ENCODE data around the gene PEX6. TPM values are rescaled to one million over a fixed set of nuclear protein-coding genes. Genes with fewer than 3 reads are reported as not detected.

The PEX6 gene
- total RNA-seq, 1 experiment from 2014 or later = 15.6 TPM

DNA sequence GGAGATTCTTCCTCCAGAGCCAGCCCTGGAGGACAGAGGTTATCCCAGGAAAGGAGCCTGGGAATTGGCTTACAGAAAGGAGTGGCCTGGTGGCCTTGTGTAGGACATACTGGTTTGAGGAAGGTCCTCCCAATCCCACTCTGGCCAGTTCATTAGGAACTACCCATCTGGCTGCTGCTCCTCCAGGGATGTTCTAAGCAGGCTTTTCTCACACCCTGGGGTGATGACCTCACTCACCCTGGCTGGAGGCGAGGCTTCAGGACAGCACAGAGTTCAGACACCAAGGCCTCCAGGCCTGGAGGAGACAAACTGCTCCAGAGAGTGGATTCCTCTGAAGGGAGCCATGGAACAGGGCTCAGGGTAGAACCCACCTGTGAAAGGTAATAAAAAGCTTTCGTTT lies 9.6 kb downstream of the PEX6 start:
- DNase-seq = no peak
- no peak overlapping the region for H2BK120ac ChIP-seq (ENCODE audit: low read depth, low read length, poor library complexity, severe bottlenecking)
- H2BK5ac ChIP-seq (ENCODE audit: insufficient read length, low read length) = no peak overlapping the region
- no peak overlapping the region for H3K9ac ChIP-seq (ENCODE audit: extremely low read depth, insufficient read length, low read length)
- H3K4ac ChIP-seq (ENCODE audit: low read depth, low read length) = no peak overlapping the region
- H3K4me3 Mint-ChIP-seq = no peak overlapping the region
- H3K4me2 ChIP-seq (ENCODE audit: insufficient read depth, insufficient read length, low read length) = no peak overlapping the region
- no peaks in the 10 kb centered on the region for H3K79me1 ChIP-seq (ENCODE audit: insufficient read depth, low read depth, low read length, poor library complexity, severe bottlenecking)
- no peak overlapping the region for H3K14ac ChIP-seq (ENCODE audit: insufficient read depth, low read length)
- H2BK20ac ChIP-seq (ENCODE audit: low read depth, low read length, poor library complexity, severe bottlenecking) = no peak overlapping the region
- no peak overlapping the region for H4K8ac ChIP-seq (replicated peaks; ENCODE audit: insufficient read length, low read depth, low read length)
- no peak overlapping the region for H2BK12ac ChIP-seq (ENCODE audit: insufficient read length, low read depth, low read length)
- H2BK15ac ChIP-seq (ENCODE audit: low read depth, low read length) = no peak overlapping the region
- no peaks in the 10 kb centered on the region for H3K27me3 Mint-ChIP-seq (ENCODE audit: low read depth)
- H3K9me3 ChIP-seq (ENCODE audit: control insufficient read depth, low read depth, low read length) = no peaks in the 10 kb centered on the region
- H3K36me3 Mint-ChIP-seq (ENCODE audit: insufficient read depth in 1 of 3, low read depth in 3 of 3) = peaks cover 0 to 33% (median 19%) of the 10 kb centered on the region in 3 experiments; a peak in 6 of 7 replicates
- no peak overlapping the region for H3T11ph ChIP-seq (ENCODE audit: low read length)
- H3K23me2 ChIP-seq (ENCODE audit: insufficient read length, low read depth, low read length, poor library complexity, severe bottlenecking) = no peaks in the 10 kb centered on the region
- H3K23ac ChIP-seq (ENCODE audit: insufficient read length, low read depth, low read length) = no peak overlapping the region
- WGBS (ENCODE audit: extremely low coverage, insufficient read length, low lambda C conversion rate) = no CpG with 5 or more reads among the region's 2 CpGs
- H3K18ac ChIP-seq (ENCODE audit: insufficient read length, low read depth, low read length) = no peak overlapping the region
- no peak overlapping the region for H3K27ac ChIP-seq (ENCODE audit: insufficient read length, low read depth, low read length)
- H2AFZ ChIP-seq (ENCODE audit: low read length) = no peak overlapping the region
- no peaks in the 10 kb centered on the region for H3K4me1 Mint-ChIP-seq
- H2AK5ac ChIP-seq (ENCODE audit: insufficient read length, low read length) = no peak overlapping the region
- H3K56ac ChIP-seq (ENCODE audit: insufficient read length, low read depth, low read length) = no peak overlapping the region
- no peaks in the 10 kb centered on the region for H4K20me1 ChIP-seq (ENCODE audit: control insufficient read depth, insufficient read depth, insufficient read length)
- H4K5ac ChIP-seq (ENCODE audit: insufficient read length, low read depth, low read length) = no peak overlapping the region
- TF ChIP-seq, protein P1, sequence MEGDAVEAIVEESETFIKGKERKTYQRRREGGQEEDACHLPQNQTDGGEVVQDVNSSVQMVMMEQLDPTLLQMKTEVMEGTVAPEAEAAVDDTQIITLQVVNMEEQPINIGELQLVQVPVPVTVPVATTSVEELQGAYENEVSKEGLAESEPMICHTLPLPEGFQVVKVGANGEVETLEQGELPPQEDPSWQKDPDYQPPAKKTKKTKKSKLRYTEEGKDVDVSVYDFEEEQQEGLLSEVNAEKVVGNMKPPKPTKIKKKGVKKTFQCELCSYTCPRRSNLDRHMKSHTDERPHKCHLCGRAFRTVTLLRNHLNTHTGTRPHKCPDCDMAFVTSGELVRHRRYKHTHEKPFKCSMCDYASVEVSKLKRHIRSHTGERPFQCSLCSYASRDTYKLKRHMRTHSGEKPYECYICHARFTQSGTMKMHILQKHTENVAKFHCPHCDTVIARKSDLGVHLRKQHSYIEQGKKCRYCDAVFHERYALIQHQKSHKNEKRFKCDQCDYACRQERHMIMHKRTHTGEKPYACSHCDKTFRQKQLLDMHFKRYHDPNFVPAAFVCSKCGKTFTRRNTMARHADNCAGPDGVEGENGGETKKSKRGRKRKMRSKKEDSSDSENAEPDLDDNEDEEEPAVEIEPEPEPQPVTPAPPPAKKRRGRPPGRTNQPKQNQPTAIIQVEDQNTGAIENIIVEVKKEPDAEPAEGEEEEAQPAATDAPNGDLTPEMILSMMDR (conservative IDR thresholded peaks at IDR 0.05) = no peak
- no peak overlapping the region for H4K91ac ChIP-seq (ENCODE audit: insufficient read length, low read depth, low read length)
- H3K79me2 ChIP-seq (ENCODE audit: insufficient read depth, low read length) = no peaks in the 10 kb centered on the region
- H3K9me3 Mint-ChIP-seq = no peaks in the 10 kb centered on the region
- no peak overlapping the region for H3K27ac Mint-ChIP-seq
- no peaks in the 10 kb centered on the region for H3K27me3 ChIP-seq (ENCODE audit: insufficient read depth, low read length)
- H3K4me1 ChIP-seq (ENCODE audit: insufficient read depth, low read length) = no peaks in the 10 kb centered on the region
